IgD-negative memory B cell (primary cell): ENCODE results near the gene MTG2. TPM values are rescaled to one million over a fixed set of nuclear protein-coding genes. Genes with fewer than 3 reads are reported as not detected.

Experiments
- H3K27ac Mint-ChIP-seq, 3 donors: one replicate each; pipeline ENCODE4 v1.8.0; 2020 to 2022; ENCODE audit warnings: mild to moderate bottlenecking in 3 of 3, mixed read lengths in 3 of 3, moderate library complexity in 1 of 3
- H3K27me3 Mint-ChIP-seq: one replicate; pipeline ENCODE4 v1.8.0; 2021; ENCODE audit warnings: mixed read lengths
- H3K36me3 Mint-ChIP-seq: one replicate; pipeline ENCODE4 v1.8.0; 2020; ENCODE audit warnings: mild to moderate bottlenecking, mixed read lengths
- H3K4me1 Mint-ChIP-seq, 3 donors: one replicate each; pipeline ENCODE4 v1.8.0; 2020 to 2022; ENCODE audit warnings: mixed read lengths in 3 of 3, mild to moderate bottlenecking in 1 of 3
- H3K4me3 Mint-ChIP-seq, 4 donors: one replicate each; pipeline ENCODE4 v1.8.0; 2020 to 2022; ENCODE audit warnings: mild to moderate bottlenecking in 4 of 4, mixed read lengths in 4 of 4, moderate library complexity in 3 of 4
- H3K9me3 Mint-ChIP-seq, 3 donors: one replicate each; pipeline ENCODE4 v1.8.0; 2020 to 2021; ENCODE audit warnings: mixed read lengths in 3 of 3, mild to moderate bottlenecking in 1 of 3
- polyA plus RNA-seq: library from polyadenylated mRNA; unstranded; fragments of 300-500 nt; fragmentation: Illumina TruSeq; gene quantifications from one replicate; pipeline ENCODE4 v1.2.3, GENCODE V29; 2021

The MTG2 gene
- polyA plus RNA-seq, 1 donor from 2014 or later, result 26.2 TPM

DNA sequence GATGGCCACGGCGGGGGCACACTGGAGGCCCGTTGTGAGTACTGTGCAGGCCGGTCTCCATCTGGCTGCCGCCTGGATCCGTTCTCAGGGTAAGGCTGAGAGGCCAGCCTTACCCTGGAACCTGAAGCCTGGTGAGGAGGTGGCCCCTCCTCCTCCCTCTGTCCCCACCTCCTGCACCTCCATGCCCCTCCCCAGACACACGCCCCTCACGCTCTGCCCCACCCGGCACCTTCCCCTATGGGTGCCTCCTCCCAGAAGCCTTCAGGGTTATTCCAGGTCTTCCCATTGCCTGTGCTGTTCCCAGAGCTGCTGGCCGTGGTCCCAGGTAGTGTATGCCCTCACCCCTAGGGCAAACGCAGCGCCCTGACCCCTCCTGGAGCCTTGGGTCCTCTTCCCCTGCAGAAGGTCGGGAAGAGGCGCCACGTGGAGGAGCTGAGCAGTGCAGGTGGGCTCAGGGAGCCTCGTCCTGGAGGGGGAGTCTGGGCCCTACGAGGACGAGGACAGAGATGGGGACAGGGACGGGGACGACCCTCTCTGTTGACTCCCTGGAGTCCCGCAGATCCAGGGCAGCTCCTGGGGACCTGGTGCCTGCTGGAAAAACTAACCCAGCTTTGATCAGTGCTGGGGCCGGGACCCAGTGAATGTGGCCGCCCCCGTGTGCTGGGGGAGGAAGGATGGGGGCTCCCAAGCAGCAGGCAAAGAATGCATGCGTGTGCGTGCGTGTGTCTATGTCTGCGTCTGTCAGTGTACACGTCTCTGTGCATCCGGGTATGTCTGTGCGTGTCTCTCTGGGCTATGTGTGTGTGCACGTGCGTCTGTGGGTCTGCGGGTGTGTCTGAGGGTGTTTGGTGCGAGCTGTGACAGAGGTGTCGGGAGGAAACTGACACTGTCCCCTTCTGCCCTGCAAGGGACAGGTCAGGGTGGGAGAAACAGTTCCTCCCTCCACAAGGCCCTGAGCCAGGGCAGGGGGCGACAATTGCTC is 45.4 kb downstream of the MTG2 start:
- Mint-ChIP-seq H3K36me3 (no peaks in the 10 kb centered on the region), H3K4me1 (peaks cover 0 to 2% (median 0%) of the 10 kb centered on the region in 3 donors), H3K27ac (no peak overlapping the region), H3K27me3 (peaks cover 10% of the 10 kb centered on the region), H3K4me3 (no peak overlapping the region), H3K9me3 (peaks cover 0 to 4% (median 0%) of the 10 kb centered on the region in 3 donors)

DNA sequence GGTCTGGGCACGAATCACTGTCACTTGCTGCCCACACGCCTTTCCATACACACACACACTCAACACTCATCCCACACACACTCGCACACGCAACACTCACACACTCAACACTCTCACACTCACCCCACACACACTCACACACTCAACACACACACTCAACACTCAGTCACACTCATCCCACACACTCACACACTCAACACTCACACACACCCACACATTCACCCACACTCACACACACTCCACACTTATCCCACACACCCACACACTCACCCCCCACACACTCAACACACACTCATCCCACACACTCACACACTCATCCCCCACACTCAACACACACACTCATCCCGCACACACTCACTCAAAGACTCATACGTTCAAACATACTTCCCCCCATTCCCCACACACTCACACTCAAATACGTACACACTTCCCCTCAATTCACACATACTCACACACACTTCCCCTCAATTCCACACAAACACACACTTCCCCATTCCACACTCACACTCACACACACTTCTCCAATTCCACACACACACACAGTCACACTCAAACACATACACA is 46.2 kb downstream of the MTG2 start:
- H3K4me3 Mint-ChIP-seq, result no peak overlapping the region
- H3K4me1 Mint-ChIP-seq, result peaks cover 0 to 2% (median 0%) of the 10 kb centered on the region in 3 donors
- peaks cover 7% of the 10 kb centered on the region for H3K27me3 Mint-ChIP-seq
- H3K36me3 Mint-ChIP-seq, result no peaks in the 10 kb centered on the region
- peaks cover 0 to 4% (median 0%) of the 10 kb centered on the region in 3 donors for H3K9me3 Mint-ChIP-seq
- H3K27ac Mint-ChIP-seq, result no peak overlapping the region

DNA sequence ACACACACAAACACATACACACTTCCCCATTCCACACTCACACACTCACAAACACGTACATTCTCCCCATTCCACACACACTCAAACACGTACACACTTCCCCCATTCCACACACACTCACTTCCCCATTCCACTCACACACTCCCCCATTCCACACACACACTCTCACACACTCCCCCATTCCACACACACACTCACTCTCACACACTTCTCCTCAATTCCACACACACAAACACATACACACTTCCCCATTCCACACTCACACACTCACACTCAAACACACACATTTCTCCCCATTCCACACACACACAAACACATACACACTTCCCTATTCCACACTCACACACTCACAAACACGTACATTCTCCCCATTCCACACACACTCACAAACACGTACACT is 46.8 kb downstream of the MTG2 start:
- Mint-ChIP-seq H3K4me3 (no peak overlapping the region), H3K27ac (no peak overlapping the region), H3K4me1 (peaks cover 0 to under 1% (median 0%) of the 10 kb centered on the region in 3 donors), H3K9me3 (peaks cover 0 to under 1% (median 0%) of the 10 kb centered on the region in 3 donors), H3K36me3 (no peaks in the 10 kb centered on the region), H3K27me3 (peaks cover 5% of the 10 kb centered on the region)

DNA sequence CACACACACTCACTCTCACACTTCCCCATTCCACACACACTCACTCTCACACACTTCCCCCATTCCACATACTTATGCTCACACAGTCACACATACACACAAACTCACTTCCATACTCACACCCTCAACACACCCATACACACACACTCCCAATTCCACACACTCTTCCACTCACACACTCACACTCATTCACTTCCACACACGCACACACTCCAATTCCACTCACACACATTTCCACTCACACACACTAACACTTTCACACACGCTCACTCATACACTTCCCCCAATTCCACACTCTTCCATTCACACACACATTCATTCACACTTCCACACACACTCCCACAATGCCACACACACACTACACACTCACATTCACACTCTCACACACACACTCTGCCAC is 47.4 kb downstream of the MTG2 start:
- peaks cover 5% of the 10 kb centered on the region for H3K27me3 Mint-ChIP-seq
- no peaks in the 10 kb centered on the region for H3K9me3 Mint-ChIP-seq
- no peak overlapping the region for H3K27ac Mint-ChIP-seq
- no peak overlapping the region for H3K4me3 Mint-ChIP-seq
- no peaks in the 10 kb centered on the region for H3K4me1 Mint-ChIP-seq
- no peaks in the 10 kb centered on the region for H3K36me3 Mint-ChIP-seq

DNA sequence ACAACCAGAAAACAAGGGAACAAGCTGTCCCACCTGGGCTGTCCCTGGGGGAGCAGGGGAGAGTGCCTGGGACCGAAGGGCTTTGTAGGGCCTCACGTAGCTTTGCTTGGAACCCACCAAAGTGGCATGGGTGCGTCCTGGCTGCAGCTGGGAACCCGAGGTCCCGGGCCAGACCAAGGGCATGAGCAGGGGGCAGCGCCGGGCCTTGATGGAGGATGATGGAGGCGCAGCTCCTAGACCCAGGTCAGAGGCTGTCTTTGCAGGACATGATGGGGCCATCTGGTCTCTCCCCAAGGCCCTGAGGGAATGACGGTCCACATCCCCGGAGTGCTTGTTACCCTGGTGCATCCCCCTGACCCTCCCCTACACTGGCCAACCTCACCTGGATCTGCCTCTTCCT is 47.9 kb downstream of the MTG2 start:
- Mint-ChIP-seq H3K4me3 (no peak overlapping the region), H3K4me1 (no peaks in the 10 kb centered on the region), H3K27ac (no peak overlapping the region), H3K27me3 (peaks cover 5% of the 10 kb centered on the region), H3K9me3 (no peaks in the 10 kb centered on the region), H3K36me3 (no peaks in the 10 kb centered on the region)

DNA sequence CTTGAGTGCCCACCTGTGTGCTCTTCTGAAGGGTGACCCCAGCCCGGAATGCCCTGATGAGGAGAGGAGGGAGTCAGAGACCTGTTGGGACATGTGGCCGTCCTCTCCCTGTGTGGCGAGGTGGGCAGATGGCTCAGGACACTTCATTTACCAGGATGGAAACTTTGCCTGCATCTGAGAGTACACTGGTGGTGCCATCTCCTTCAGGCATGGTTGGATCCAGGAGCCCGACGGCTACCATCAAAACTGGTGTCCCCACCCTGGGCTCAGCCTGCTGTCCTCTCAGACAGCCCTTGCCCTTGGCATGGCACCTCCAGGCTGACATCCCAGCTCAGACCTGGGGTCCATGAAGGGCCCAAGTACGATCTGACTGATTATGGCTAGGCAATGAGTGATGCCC is 48.5 kb downstream of the MTG2 start:
- no peak overlapping the region for H3K4me3 Mint-ChIP-seq
- H3K27ac Mint-ChIP-seq, result no peak overlapping the region
- peaks cover 5% of the 10 kb centered on the region for H3K27me3 Mint-ChIP-seq
- H3K9me3 Mint-ChIP-seq, result no peaks in the 10 kb centered on the region
- H3K4me1 Mint-ChIP-seq, result peaks cover 0 to 2% (median 0%) of the 10 kb centered on the region in 3 donors
- no peaks in the 10 kb centered on the region for H3K36me3 Mint-ChIP-seq

DNA sequence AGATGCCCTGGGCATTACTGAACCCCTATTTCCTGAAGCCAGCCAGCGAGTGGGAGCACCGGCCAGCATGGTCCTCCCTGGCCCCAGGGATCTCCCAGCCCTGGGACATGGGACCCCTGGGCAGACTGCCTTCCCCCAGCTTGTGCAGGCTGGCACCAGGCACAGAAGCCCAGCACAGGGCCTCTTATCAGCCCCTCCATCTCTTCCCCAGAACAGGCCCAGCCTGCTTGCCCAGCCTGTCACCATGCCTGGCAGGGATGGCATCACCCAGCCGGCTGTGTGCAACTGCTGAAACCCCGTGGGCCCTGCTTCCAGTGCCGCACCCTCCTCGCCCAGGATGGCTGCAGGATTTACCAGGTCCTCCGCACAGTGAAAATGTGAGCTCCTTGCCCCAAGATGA is 49.4 kb downstream of the MTG2 start:
- no peaks in the 10 kb centered on the region for H3K36me3 Mint-ChIP-seq
- no peak overlapping the region for H3K4me3 Mint-ChIP-seq
- peak overlapping the region in 1 of 3 donors; percentile 35 for H3K27ac Mint-ChIP-seq
- H3K4me1 Mint-ChIP-seq, result peaks cover 0 to 2% (median 0%) of the 10 kb centered on the region in 3 donors
- no peaks in the 10 kb centered on the region for H3K27me3 Mint-ChIP-seq
- H3K9me3 Mint-ChIP-seq, result no peaks in the 10 kb centered on the region

DNA sequence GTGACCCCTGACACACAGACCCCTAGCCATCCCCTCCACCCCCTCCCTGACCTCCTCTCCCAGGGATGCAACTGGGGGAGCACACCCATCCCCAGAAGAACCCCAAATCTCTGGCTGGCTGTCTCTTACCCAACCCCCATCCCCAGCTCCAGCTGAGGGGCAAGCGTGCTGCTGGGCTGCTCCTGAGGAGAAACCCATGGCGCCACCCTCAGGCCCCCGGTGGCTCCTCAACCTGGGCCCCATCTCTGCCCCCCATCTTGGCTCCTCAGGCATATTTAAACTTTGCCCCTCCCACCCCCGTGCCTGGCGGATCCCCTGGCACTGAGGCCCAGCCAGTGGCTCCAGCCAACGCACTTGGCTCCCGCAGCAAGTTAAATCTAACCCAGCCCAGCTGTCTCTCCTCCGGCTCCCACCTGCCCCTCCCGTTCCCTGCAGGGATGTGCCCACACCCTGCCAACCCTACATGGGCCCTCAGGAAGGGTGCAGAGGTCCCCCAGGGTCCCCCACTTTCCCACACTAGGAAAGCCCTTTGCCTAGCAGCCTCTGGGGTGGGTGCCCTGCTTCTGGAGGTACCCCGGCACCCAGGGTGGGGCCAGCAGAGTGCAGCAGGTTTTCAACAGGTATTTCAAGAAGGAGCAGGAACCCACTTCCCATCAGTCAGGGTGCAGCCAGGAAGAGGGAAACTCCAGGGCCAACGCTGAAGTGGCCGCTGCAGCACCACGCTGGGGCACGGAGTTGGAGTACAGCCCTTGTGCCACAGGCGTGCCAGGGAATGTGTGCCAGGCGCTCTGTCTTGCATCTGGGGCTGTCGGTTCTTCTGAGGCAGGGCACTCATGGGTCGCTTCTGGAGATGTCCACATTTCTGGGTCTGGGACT is 50.2 kb downstream of the MTG2 start:
- no peaks in the 10 kb centered on the region for H3K27me3 Mint-ChIP-seq
- no peaks in the 10 kb centered on the region for H3K9me3 Mint-ChIP-seq
- peak overlapping the region in 1 of 4 donors; percentile 39 for H3K4me3 Mint-ChIP-seq
- no peaks in the 10 kb centered on the region for H3K36me3 Mint-ChIP-seq
- H3K4me1 Mint-ChIP-seq, result peaks cover 3 to 5% (median 4%) of the 10 kb centered on the region in 3 donors
- H3K27ac Mint-ChIP-seq, result no peak overlapping the region

DNA sequence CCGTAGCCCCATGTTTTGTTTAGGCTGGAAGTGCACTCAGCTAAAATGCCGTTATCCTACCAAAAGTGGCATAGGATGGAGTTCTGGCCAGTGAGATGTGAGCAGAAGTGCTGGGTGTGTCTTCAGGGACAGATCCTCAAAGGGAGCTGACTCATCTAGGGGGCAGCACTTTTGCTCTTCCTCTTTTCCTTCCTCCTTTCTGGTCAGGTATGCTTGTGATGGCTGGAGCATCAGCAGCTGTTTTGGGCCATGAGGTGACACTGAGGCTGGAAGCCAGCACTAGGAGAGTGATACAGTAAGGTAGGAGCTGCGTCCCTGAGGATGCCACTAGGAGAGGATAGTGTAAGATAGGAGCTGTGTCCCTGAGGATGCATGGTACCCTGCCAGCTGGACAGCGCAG is 50.9 kb downstream of the MTG2 start:
- no peak overlapping the region for H3K4me3 Mint-ChIP-seq
- H3K4me1 Mint-ChIP-seq, result peaks cover 5 to 7% (median 6%) of the 10 kb centered on the region in 3 donors
- H3K27me3 Mint-ChIP-seq, result no peaks in the 10 kb centered on the region
- H3K27ac Mint-ChIP-seq, result no peak overlapping the region
- no peaks in the 10 kb centered on the region for H3K36me3 Mint-ChIP-seq
- no peaks in the 10 kb centered on the region for H3K9me3 Mint-ChIP-seq

DNA sequence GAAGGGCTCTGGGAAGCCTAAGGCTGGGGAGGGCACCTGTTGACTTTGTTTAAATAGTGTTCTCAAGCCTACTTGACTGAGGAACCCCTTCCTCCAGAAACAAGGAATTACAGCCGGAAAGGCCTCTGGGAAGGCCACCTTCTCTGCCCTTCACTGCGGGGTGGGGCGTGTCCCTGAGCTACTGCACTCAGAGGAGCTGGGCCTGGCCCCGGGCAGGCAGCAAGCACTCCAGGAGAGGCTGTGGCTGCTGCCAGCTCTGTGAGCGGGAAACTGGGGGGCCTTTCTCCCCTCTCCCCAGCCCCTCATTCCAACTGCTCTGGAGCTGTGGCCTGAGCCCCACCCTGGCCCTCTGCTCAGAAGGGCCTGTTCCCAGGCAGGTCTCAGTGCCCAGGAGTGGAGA is 51.5 kb downstream of the MTG2 start:
- Mint-ChIP-seq H3K36me3 (no peaks in the 10 kb centered on the region), H3K4me3 (no peak overlapping the region), H3K27ac (no peak overlapping the region), H3K9me3 (no peaks in the 10 kb centered on the region), H3K27me3 (no peaks in the 10 kb centered on the region), H3K4me1 (peaks cover 5 to 7% (median 6%) of the 10 kb centered on the region in 3 donors)

DNA sequence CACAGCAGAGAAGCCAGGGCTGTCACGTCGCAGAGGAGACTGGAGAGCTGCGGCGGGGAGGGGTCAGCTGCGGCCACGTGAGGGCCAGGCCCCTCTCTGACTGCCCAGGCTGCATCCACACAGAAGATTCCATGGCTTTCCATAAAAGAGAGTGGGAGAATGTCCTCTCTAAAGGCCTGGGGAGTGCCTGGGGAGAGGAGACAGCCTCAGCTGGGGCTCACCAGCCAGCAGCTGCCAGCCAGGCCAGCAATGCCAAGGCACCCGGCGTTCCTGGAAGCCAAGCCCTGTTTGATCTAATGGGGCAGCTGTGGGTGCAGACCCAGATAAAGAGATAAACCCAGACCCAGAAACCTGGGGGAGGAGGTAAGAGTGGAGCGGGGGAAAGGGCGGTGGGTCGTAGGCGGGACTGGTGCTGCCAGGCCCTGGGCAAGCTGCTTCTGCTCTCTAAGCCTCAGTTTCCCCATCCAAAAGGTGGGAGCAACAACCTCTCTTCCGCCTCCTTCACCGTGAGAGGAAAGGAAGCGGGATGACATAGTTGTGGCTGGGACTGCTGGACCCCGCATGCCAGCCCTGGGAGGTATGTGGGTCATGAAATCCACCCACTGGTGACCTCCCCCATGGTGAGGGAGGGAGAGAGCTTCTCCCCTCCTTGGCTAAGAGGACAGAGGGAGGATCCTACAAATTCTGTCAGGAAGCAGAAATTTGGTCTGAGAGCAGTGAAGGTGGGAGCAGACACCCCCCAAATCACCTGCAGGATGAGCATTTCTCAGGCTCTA is 52.4 kb downstream of the MTG2 start:
- no peaks in the 10 kb centered on the region for H3K9me3 Mint-ChIP-seq
- H3K27ac Mint-ChIP-seq, result peak overlapping the region in 2 of 3 donors; percentile 44 to 59
- no peaks in the 10 kb centered on the region for H3K36me3 Mint-ChIP-seq
- H3K27me3 Mint-ChIP-seq, result no peaks in the 10 kb centered on the region
- H3K4me1 Mint-ChIP-seq, result peaks cover 6 to 9% (median 9%) of the 10 kb centered on the region in 3 donors
- H3K4me3 Mint-ChIP-seq, result no peak overlapping the region

DNA sequence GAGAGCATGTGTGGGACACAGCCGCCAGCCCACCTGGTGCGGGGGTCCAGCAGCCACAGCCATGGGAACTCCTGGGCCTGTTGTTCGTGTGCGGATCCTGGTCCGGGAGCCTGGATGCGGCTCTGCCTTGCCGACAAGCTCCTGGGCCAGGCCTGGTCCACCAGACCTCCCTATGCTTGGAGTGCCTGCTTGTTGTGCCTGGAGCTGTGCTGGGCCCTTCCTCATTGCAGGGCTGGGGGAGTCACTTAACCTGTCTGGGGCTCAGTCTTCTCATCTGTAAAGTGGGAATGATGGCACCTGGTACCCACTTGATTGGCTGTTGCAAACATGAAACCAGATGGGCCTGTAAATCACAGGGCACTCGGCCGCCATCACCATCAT is 52.9 kb downstream of the MTG2 start:
- Mint-ChIP-seq H3K4me1 (peaks cover 9 to 15% (median 12%) of the 10 kb centered on the region in 3 donors), H3K4me3 (peak overlapping the region in 1 of 4 donors; percentile 81), H3K36me3 (no peaks in the 10 kb centered on the region), H3K27ac (no peak overlapping the region), H3K27me3 (no peaks in the 10 kb centered on the region), H3K9me3 (no peaks in the 10 kb centered on the region)

DNA sequence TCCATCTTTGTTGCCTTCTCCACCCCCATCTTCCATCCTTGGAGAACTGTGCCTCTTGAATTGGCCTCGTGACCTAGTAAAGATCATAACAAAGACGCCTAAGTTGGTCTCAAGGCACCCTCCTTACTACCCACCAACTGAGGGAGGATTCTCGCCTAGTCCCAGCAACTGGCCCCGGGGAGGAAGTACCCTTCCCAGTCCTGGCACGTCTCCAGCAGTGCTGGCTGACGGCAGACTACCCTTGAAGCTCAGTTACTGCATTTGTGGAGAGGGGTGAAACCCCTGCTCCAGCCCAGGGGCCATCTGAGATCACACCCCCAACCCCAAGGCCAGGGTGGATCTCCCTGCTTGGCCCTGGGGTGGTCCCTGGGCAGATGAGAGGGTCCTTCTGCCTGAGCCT is 53.4 kb downstream of the MTG2 start:
- Mint-ChIP-seq H3K36me3 (no peaks in the 10 kb centered on the region), H3K4me3 (peak overlapping the region in 1 of 4 donors; percentile 81), H3K27ac (no peak overlapping the region), H3K27me3 (no peaks in the 10 kb centered on the region), H3K9me3 (no peaks in the 10 kb centered on the region), H3K4me1 (peaks cover 9 to 18% (median 14%) of the 10 kb centered on the region in 3 donors)

DNA sequence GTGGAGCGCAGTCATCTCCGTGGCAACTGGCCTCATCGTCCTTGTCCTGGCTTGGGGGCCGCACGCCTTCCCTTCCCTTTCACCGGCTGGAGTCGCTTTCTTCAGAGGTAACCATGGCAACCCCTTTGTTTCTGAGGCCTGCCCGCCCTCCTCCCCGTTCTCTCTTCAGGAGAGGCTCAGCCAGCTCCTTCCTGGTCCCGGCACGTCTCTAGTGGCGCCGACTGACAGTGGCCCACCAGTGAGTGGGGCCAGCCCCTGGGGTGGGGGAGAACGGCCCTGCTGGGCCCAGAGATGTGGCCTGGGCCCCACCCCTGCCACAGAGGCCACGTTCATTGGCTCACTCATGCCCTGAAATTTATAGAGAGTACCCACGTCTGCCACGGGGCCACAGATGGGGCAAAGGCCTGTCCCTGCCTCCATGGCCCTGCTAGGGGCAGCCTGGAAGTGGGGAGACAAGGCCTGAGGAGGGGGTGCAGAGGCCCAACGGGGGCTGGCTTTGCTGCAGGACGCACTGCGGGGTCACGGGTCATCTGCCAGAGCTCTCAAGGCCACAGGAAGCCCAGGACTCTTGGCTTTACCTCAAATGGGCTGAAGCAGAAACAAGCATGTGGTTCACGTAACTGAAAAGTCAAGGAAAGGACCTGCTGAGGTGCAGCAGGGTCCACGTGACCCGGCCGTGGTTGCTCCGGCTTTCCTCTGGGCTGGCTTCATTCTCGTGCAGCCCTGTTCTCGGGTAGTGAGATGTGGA is 54.1 kb downstream of the MTG2 start:
- no peaks in the 10 kb centered on the region for H3K27me3 Mint-ChIP-seq
- no peak overlapping the region for H3K4me3 Mint-ChIP-seq
- H3K4me1 Mint-ChIP-seq, result peaks cover 9 to 25% (median 14%) of the 10 kb centered on the region in 3 donors
- no peaks in the 10 kb centered on the region for H3K36me3 Mint-ChIP-seq
- H3K27ac Mint-ChIP-seq, result no peak overlapping the region
- no peaks in the 10 kb centered on the region for H3K9me3 Mint-ChIP-seq
